Superior temporal gyrus (tissue), 1 donor: ENCODE results near the gene OTC.
A peak's percentile ranks its signal among the peaks of the same experiment; 100 is the strongest.

Experiments used
- DNase-seq: peaks from one replicate; pipeline ENCODE4 v3.0.0-alpha.2; 2016; ENCODE audit errors: extremely low spot score

OTC gene

GRCh38 chrX:38357747-38358673 is 5.6 kb downstream of the OTC start:
- no peak for DNase-seq

GRCh38 chrX:38363046-38363445 is 10.6 kb downstream of the OTC start:
- no peak for DNase-seq

- no peak for DNase-seq
Measured at GRCh38 chrX:38365954-38366353, 13.6 kb downstream of the OTC start.

- DNase-seq = no peak
Measured at GRCh38 chrX:38368774-38369173, 16.4 kb downstream of the OTC start.

DNA sequence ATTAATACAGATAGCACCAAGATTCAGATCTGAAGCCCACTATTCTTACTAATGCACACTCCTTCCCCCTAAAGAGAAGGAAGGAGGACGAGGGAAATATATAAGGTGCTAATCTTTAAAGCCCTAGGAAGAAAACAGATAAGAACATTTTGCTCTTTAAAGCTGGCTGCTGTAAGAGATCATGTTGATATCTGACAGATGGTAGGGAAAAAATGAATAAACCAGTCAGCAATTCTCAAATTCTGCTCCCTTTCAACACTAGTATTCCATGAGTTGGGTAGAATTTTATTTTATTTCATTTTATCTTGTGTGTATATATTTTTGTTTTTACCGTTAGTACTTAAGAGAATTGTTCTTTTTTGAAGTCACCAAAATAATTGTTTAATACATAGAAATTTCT is 19.2 kb downstream of the OTC start:
- no peak for DNase-seq

- no peak for DNase-seq
Measured at GRCh38 chrX:38374431-38374830, 22.0 kb downstream of the OTC start.

DNA sequence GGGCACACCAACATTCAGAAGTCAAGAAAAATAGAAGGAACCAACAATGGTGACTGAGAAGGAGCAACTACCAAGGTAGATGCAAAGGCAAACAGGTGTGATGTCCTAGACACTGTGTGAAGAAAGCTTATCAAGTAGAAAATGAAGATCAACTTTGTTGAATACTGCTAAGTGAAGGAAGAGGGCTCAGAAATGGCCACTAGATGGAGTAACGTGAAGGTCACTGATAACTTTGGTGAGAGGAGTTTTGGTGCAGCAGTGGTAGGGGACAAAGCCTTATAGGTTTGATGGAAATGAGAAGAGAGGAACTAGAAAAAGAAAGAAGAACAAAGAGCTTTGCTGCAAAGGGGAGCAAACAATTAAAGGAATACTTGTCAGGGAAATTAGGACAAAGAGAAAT is 23.5 kb downstream of the OTC start:
- no peak for DNase-seq

DNA sequence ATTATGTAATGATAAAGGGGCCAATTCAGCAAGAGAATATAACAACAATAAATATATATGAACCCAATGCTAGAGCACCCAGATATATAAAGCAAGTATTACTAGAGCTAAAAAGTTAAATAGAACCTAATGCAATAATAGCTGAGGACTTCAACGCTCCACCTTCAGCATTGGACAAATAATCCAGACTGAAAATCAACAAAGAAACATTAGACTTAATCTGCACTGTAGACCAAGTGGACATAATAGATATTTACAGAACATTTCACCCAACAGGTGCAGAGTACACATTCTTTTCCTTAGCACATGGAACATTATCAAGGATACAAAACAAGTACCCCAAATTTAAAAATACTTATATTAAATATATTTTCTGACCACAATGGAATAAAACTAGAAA is 24.3 kb downstream of the OTC start:
- DNase-seq = no peak

DNA sequence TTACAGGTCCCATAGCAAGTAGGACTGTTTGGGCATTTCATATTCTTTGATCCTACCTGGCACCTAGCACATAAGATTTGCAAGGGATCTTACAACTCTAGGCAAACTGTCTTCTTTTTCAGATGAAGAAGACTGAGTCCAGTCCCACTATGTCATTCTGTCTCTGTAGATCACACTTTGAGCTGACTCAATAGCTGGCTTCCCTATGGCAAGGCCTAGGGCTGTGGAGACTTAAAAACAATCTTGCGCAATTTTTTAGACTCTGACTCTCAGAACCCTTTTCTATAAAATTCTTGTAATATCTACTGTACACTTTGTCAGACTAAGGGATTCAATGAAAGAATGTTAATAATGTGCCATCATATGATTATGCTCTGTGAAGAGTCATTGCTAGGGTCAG is 26.7 kb downstream of the OTC start:
- no peak for DNase-seq

GRCh38 chrX:38382663-38383062 is 30.3 kb downstream of the OTC start:
- DNase-seq = no peak

DNA sequence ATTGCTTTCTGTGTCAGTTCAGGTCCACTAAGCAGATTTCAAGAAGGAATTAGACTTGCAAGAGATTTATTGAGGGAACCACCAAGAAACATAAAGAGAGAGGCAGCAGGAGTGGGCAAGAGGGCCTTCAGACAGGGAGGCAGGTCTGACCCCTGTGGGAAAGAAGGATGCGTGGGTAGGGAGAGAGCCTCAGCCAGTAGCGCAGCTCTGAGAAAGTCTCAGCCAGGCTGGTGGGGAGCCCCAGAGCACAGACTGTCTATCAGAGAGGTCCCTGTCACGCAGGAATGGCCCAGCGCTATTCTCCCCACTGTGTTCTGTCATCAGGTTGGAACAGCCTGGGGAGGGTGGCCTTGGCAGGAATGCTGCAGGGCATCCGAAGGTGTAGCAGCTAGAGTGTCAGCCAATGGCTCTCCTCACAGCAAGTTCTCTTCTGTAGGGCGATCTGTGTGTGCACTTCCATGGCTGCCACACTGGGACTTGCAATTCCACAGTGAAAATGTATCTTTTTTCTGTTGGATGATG is 48.0 kb downstream of the OTC start:
- DNase-seq = no peak

DNA sequence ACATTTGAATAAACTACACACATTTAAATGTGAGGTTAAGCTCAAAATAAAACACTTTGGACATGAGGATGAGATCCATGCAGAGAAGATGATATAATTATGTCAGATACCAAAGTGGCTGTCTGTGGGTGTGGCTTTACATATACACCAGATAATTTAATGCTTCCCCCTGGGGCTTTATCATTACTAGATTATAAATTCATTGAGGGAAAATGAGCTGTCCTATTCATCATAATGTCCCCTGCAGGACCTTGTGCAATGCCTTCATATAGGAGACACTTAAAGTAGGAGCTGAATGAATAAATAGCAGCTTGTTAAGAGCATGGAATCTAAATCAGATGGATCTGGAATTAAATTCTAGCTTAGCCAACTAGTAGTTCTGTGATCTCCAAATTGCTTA is 49.7 kb downstream of the OTC start:
- no peak for DNase-seq

DNA sequence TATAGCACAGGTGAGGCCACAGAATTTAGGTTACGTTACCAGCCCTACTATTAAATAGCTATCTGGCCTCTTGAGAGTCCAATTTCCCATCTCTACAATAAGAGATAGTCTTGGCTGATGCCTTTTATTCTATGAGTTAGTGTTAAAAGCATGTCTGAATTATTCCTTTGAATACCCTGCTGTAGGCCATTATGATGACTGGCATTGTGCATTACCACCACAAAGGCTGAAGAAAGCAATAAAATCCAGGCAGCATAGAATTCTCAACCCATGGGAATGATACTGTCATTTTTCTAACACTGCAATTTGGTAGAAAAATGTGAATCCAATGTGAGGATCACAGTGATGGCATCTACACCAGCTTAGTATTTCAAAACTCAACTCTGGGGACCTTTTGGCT is 51.4 kb downstream of the OTC start:
- DNase-seq = no peak

- no peak for DNase-seq
Measured at GRCh38 chrX:38407126-38407525, 54.7 kb downstream of the OTC start.

- no peak for DNase-seq
Measured at GRCh38 chrX:38409289-38409688, 56.9 kb downstream of the OTC start.

GRCh38 chrX:38426785-38427184 is 74.4 kb downstream of the OTC start:
- DNase-seq = no peak

DNA sequence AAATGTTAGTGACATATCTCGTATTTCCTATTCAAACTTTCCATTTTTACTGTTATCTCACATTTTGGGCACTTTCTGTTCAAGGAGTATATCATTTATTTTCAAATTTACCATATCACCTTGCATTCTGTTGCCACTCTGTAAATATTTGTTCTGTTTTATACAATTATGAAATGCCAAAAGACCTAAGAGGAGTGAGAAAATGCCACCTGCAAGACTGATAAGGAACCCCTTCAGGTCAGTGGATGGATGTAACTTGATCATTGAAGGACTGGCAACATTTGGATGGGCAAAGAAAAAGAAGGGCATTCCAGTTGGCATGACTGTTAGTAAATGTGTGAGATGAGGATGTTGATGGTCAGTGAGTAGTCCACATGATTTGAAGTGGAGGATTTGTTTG is 79.1 kb downstream of the OTC start:
- DNase-seq = no peak

DNA sequence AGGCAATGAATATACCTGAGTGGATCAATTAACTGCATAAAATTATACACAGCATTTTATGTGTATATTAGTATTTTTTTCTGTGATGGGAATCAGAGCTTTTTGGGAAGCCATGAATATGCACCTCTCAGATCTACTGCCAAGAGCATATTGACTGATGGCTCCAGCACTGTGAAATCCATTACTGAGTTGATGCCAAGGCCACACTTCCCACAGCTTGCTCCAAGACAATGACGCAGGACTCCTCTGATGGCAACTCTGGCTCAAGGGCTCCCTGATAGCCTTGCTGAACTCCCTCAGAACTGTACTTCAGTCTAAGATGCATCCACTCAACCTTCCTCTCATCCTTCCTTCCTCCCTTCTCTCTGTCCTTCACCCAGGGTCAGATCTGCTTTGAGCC is 82.7 kb downstream of the OTC start:
- no peak for DNase-seq

DNA sequence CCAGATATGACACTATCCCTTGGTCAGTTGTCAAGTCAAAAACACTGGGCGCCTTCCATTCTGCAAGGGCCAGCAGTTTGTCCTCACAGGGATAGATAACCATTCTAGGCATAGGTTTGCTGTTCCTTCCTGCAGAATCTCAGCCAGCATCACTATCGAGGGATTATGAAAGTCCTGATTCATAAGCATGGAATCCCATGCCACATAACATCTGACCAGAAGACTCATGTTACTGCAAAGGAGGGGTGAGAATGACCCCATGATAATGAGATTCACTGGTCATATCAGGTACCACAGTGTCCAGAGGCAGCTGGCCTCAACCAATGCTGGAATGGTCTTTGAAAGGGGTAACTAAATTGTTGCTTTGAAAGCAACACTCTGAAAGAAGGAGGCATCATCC is 84.7 kb downstream of the OTC start:
- DNase-seq = no peak

- no peak for DNase-seq
Measured at GRCh38 chrX:38438321-38438720, 85.9 kb downstream of the OTC start.

DNA sequence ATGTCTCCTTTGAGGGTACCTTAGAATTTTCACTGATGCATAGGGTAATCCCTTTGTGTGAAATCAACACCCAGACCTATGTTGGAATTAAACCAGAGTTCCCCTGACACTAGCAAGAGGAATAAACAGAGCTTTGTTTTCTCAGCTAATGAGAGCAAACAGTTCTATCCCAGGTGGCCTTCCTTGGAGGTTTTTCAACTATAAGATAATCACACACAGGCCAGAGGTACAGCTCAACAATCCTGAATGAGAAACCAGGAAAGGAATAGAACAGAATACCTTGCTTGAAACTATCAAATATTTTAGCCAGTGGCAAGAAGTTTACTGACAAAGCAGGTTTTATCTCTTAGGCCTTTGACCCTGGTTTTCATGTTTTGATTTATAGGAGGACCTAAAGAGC is 100.2 kb downstream of the OTC start:
- no peak for DNase-seq

DNA sequence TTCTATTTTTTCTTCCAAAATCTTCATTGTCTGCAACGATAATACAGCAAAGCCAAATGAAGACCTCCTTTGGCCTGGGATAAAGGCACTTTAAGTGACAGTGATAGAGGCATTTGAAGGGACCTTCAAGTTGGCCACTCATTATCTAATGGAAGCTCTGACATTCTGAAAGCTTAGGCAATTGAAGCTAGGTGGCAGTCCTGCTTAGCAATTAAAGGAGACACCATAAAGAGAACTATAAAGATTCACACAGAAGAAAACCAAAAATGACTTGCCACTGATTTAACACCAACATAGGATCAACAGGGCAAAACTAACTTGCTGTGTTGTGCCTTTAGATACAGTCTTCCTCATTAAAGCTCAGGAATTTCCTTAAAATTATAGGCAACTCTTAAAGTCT is 105.7 kb downstream of the OTC start:
- peak; percentile 64 for DNase-seq

GRCh38 chrX:38462257-38462656 is 109.9 kb downstream of the OTC start:
- DNase-seq = no peak

DNA sequence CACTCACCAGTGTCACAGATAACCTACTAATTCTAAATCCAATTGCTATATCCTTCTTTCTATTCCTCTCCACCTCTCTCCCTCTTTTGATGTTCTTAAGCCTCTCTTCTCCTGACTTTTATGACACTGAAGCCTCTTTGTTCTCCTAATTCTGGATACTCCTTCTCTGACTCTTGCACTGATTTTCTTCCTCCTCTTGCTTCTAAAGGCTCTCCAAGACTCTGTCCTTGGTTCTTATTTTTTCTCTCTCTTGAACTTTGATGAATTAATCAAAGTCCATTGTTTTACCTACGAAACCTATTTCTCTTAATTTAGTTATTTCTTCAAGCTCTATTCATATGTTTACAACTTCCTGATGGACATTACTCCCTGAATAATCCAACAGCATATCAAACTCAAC is 113.3 kb downstream of the OTC start:
- DNase-seq = no peak
